ENCODE data around the gene GDF15.

GDF15 gene

DNA sequence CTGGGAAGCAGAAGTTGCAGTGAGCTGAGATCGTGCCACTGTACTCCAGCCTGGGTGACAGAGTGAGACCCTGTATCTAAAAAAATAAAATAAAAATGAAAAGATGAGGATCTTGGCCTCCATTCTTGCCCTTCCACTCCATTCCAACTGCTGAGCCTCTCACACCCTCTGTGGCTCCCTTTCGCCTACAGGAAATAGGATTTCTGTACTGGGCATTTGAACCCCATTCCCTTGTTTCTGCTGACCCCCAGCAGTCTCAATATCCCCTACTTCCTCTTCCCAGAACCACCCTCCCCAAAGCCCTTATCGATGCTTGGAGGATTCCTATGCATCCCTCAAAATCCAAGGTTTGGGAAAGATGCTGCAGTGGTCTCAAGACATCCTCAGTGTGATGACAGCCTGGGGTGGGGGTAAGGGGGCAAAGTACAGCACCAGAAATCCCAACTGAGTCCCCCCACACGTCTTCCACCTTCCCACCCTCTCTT, 12.5 kb upstream of the GDF15 start:
- no peak overlapping the region for H3K4me3 ChIP-seq (ENCODE audit: low read length)
- H3K9ac ChIP-seq (ENCODE audit: low read length): no peak overlapping the region
- no peaks in the 10 kb centered on the region for H3K9me2 ChIP-seq (replicated peaks; ENCODE audit: insufficient read depth, low read length)
- no peaks in the 10 kb centered on the region for H3K36me3 ChIP-seq (replicated peaks; ENCODE audit: insufficient read depth, low read length)
- H2AFZ ChIP-seq (ENCODE audit: low read length): no peak overlapping the region
- no peaks in the 10 kb centered on the region for H3K27me3 ChIP-seq (replicated peaks; ENCODE audit: insufficient read depth, low read length)
- H3K9me3 ChIP-seq (replicated peaks; ENCODE audit: insufficient read depth, low read length): no peaks in the 10 kb centered on the region
- H3K4me2 ChIP-seq (ENCODE audit: low read depth, low read length): no peak overlapping the region
- no peak for DNase-seq
- H3F3A ChIP-seq (ENCODE audit: insufficient read depth, low read length): no peaks in the 10 kb centered on the region
- H3K4me1 ChIP-seq (ENCODE audit: low read length): peaks cover 6% of the 10 kb centered on the region
- H4K20me1 ChIP-seq (ENCODE audit: insufficient read depth, low read length): no peaks in the 10 kb centered on the region
- no peak for TF ChIP-seq CTCF (IDR thresholded peaks at IDR 0.05; ENCODE audit: low read length)
- TF ChIP-seq EZH2 (optimal IDR thresholded peaks at IDR 0.05; ENCODE audit: low read depth, low read length): no peak
- no peak for TF ChIP-seq EZH2phosphoT487 (IDR thresholded peaks at IDR 0.05; ENCODE audit: low read length)
- no peak overlapping the region for H3K27ac ChIP-seq (ENCODE audit: low read length)
- H3K79me2 ChIP-seq (ENCODE audit: low read length): no peaks in the 10 kb centered on the region

GRCh38 chr19:18373892-18374629, 11.9 kb upstream of the GDF15 start:
- peaks cover 6% of the 10 kb centered on the region for H3K4me1 ChIP-seq (ENCODE audit: low read length)
- H3K27me3 ChIP-seq (replicated peaks; ENCODE audit: insufficient read depth, low read length): no peaks in the 10 kb centered on the region
- no peak overlapping the region for H3K4me2 ChIP-seq (ENCODE audit: low read depth, low read length)
- H3K79me2 ChIP-seq (ENCODE audit: low read length): no peaks in the 10 kb centered on the region
- H4K20me1 ChIP-seq (ENCODE audit: insufficient read depth, low read length): no peaks in the 10 kb centered on the region
- H3K27ac ChIP-seq (ENCODE audit: low read length): no peak overlapping the region
- no peaks in the 10 kb centered on the region for H3K9me3 ChIP-seq (replicated peaks; ENCODE audit: insufficient read depth, low read length)
- peak; percentile 9 for DNase-seq
- H3K36me3 ChIP-seq (replicated peaks; ENCODE audit: insufficient read depth, low read length): no peaks in the 10 kb centered on the region
- no peak for TF ChIP-seq EZH2 (optimal IDR thresholded peaks at IDR 0.05; ENCODE audit: low read depth, low read length)
- TF ChIP-seq EZH2phosphoT487 (IDR thresholded peaks at IDR 0.05; ENCODE audit: low read length): no peak
- no peak for TF ChIP-seq CTCF (IDR thresholded peaks at IDR 0.05; ENCODE audit: low read length)
- no peaks in the 10 kb centered on the region for H3K9me2 ChIP-seq (replicated peaks; ENCODE audit: insufficient read depth, low read length)
- no peak overlapping the region for H3K9ac ChIP-seq (ENCODE audit: low read length)
- H3F3A ChIP-seq (ENCODE audit: insufficient read depth, low read length): no peaks in the 10 kb centered on the region
- H3K4me3 ChIP-seq (ENCODE audit: low read length): no peak overlapping the region
- H2AFZ ChIP-seq (ENCODE audit: low read length): 0 out of 2 replicates have a peak overlapping the region, but pooled peaks have one; percentile 27

GRCh38 chr19:18377026-18377425, 8.9 kb upstream of the GDF15 start:
- Histone ChIP-seq H3K4me2 (ENCODE audit: low read depth, low read length) (no peak overlapping the region), H3K79me2 (ENCODE audit: low read length) (no peaks in the 10 kb centered on the region), H3K9me3 (replicated peaks; ENCODE audit: insufficient read depth, low read length) (no peaks in the 10 kb centered on the region), H4K20me1 (ENCODE audit: insufficient read depth, low read length) (no peaks in the 10 kb centered on the region), H3K27ac (ENCODE audit: low read length) (no peak overlapping the region), H3K9me2 (replicated peaks; ENCODE audit: insufficient read depth, low read length) (no peaks in the 10 kb centered on the region), H3K36me3 (replicated peaks; ENCODE audit: insufficient read depth, low read length) (no peaks in the 10 kb centered on the region), H2AFZ (ENCODE audit: low read length) (no peak overlapping the region), H3K27me3 (replicated peaks; ENCODE audit: insufficient read depth, low read length) (no peaks in the 10 kb centered on the region), H3F3A (ENCODE audit: insufficient read depth, low read length) (no peaks in the 10 kb centered on the region), H3K9ac (ENCODE audit: low read length) (no peak overlapping the region), H3K4me3 (ENCODE audit: low read length) (no peak overlapping the region), H3K4me1 (ENCODE audit: low read length) (peaks cover 6% of the 10 kb centered on the region)
- TF ChIP-seq EZH2 (optimal IDR thresholded peaks at IDR 0.05; ENCODE audit: low read depth, low read length): no peak
- TF ChIP-seq CTCF (IDR thresholded peaks at IDR 0.05; ENCODE audit: low read length): no peak
- TF ChIP-seq EZH2phosphoT487 (IDR thresholded peaks at IDR 0.05; ENCODE audit: low read length): no peak
- DNase-seq: no peak

Data from MM.1S (cell line).